ENCODE data around the gene GINS2.

The GINS2 gene

DNA sequence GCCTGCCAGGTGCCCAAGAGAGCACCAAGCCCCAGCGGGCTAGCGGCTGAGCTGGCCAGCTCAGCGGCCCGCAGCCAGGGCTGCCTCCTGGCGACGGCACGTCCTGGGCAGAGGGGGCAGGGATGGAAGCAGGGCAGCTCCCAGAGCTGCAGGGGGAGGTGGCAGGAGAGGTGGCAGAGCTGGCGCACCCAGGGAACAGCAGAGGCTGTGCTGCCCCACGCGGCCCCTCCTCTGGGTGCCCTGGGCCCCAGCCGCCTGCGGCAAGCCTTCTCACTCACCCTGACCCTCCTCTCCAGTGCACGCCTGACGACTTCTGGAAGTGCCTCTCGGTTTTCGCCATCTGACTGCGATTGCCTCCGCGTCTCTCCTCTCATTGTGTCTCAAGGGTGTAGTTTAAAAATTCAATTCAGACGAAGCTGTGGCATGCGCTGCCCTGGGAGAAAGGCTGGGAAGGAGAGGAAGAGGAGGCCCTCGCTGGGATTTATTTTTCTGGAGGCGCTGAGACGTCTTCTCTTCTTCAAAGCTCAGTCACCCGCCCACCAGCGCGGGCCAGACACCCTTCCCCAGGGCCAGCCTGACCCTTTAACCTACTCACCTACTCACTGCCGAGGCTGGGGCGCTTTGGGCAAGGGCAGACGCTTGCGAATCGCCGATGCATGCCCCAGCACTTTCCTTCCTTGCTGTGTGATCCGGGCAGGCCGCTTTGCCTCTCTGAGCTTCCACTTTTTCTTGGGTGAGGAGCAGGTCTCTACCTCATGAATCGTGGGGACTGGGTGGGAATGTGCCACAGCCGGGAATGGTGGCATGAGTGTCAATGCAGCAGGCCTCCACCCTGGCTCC lies 50.7 kb downstream of the GINS2 start:
- DNase-seq = no peak

GRCh38 chr16:85637061-85637807 lies 51.5 kb downstream of the GINS2 start:
- DNase-seq = no peak

DNA sequence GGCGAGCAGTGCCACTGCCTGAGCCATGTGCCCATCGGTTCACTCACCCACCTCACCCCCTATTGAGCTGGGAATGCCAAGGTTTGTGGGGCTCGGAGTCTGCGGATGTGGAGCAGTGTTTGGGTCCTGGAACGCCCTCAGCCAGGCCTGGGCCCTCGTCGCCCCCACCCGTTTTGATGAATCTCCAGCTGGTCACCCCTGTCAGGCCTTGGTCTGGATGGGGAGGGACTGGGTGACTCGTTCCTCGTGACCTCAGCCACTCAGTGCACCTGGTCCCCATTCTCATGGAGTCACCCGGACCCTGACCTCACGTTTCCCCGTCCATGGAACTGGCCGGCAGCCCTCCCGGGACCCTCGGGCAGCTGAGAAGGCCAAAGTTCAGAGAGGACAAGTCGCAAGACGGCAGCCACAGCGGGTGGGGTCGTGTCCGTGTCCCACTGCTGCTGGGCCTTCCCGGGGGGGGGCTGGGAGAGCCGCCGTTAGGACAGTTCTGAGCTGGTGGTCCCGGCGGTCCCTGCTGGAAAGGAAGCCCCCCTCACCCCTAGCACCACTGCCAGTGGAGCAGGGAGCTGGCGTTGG lies 52.4 kb downstream of the GINS2 start:
- no peak for DNase-seq

GRCh38 chr16:85635545-85636140 lies 53.1 kb downstream of the GINS2 start:
- DNase-seq = no peak

DNA sequence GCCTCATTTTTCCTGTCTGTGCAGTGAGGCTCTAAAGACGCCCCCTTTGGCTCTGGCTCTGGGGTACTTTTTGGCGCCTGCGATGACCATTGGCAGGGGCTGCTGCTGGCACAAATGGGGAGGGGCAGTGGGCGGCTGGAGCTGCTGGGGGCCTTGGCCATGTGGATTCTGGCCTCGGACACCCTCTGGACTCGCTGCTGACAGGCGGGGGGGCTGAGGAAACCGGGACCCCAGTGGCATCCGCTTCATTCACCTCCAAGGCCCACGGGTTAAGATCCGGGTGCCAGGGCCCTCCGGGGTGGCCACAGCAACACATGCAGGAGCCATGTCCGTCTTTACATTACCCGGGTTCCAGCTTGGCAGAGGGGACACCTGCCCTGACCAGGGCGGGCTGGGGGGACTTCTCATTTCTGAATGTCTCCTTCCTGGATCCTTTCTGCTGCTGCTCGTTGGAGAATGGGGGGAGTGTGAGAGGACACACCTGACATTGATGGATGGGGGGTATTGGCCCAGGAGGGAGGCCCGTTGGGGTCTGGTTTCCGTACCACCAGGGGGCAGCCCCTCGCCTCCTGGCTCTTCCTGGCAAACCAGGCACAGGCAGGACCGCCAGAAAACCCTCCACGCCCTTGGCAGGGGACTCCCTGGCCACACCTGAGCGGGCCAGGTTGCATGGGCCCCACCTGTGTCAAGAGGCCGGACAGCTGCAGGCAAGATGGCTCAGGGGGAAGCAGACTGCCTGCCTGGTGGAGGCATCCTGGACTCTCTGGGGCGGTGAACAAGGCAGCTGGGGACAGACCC lies 53.8 kb downstream of the GINS2 start:
- DNase-seq = no peak

GRCh38 chr16:85633888-85634287 lies 54.9 kb downstream of the GINS2 start:
- DNase-seq = no peak

GRCh38 chr16:85633438-85633743 lies 55.4 kb downstream of the GINS2 start:
- DNase-seq = no peak

- no peak for DNase-seq
Observed at GRCh38 chr16:85632709-85633437, 55.9 kb downstream of the GINS2 start.

- DNase-seq = no peak
Observed at GRCh38 chr16:85631802-85632393, 56.9 kb downstream of the GINS2 start.

DNA sequence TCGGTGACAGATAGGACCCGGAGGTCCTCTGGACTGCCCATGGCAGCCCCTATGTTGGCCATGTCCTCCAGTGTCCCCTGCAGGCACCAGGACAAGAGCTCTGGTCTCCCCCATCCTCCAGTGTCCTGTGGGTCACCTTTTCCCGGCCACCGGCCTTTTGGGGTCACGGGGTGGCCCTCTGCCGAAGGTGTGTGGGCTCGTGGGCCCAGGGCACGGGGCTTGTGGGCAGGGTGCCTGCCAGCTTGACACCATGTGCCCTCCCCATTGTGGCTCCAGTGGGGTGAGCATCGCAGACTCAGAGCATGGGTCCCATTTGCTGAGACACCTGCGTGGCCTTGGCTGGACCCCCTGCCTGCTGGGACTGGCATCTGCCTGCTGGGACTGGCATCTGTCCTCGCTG lies 57.5 kb downstream of the GINS2 start:
- DNase-seq = no peak

DNA sequence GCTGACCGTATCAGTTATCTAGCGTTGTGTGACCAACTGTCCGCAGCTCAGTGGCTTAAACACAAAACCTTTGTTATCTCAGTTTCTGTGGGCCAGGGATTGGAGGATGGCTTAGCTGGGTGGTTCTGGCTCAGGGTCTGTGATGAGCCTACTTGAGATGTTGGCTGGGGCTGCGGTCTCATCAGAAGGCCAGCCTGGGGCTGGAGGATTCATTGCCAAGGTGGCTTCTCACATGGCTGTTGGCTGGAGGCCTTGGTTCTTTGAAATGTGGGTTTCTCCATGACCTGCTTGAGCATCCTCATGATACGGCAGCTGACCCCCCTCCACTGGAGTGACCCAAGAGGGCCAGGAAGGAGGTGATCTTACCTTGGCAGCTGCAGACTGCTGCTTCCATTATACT lies 58.9 kb downstream of the GINS2 start:
- DNase-seq = no peak

GRCh38 chr16:85629326-85629725 lies 59.4 kb downstream of the GINS2 start:
- DNase-seq = no peak

DNA sequence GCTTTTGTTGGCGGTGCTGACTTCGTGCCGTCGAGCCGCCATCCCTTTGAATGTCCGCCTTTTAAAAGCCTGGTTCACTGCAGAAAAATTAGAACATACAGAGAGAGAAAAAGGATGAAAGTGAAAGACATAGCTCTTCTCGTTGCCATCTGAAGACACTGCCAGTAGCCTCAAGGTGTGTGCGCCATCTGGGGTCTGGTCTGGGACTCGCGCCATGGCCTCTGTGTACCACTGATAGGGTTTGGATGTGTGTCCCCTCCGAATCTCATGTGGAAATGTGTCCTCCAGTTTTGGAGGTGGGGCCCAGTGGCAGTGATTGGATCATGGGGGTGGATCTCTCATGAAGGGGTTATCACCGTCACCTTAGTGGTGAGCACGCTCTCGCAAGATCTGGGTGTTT lies 60.1 kb downstream of the GINS2 start:
- no peak for DNase-seq

DNA sequence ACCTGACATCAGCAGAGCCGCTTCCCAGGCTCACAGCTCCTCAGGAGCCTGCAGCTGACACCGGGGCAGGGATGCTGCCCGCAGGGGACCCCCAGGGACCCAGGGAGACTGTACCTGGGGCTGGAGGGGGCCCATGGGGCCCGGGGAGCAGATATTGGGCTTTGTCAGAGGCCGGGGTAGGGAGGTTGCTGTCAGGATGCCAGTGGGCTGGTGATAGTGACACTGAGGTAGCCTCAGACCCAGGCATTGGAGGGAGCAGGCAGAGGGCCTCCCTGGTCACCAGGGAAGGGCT lies 60.5 kb downstream of the GINS2 start:
- no peak for DNase-seq

DNA sequence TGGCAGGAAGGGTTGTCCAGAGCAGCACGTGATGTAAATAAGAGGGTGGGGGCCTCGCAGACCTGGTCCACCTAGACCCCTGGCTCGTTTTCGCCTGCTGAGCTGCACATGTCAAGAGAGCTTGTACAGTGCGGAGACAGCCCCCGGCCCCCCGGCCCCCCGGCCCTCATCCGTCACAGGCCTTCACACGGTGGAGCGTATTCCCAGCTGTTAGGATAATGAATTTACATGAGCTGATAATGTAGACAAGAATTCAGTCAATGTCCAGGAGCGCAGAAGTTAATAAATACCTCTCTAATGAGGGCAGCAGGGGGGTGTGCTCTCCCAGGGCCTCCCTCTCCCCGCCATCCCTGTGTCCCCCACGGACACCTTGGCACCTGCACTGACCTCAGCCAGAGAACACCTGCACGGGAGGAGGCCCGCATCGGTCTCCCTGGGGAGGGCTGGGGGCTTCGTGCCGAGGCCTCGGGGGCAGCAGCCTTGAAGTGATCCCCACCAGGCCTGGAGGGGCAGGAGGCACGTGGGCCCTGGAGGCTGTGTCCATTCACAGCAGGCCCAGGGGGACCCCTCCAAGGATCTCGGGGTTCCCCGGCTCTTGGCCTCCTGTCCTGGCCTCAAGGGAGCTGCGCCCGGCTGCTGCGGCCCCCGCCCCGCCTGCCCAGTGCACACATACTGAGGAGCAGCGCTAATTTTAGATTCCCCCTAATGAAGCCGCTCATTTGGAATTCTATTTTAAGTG lies 61.1 kb downstream of the GINS2 start:
- DNase-seq = no peak

- no peak for DNase-seq
Observed at GRCh38 chr16:85627089-85627488, 61.7 kb downstream of the GINS2 start.

Measured in SHP77 (cell line).